SK-N-MC (cell line): ENCODE measurements around the gene ARMH1.

Experiments
- EZH2 ChIP-seq: fragments of 200-600 bp; sonication (generic); IDR thresholded peaks from one replicate; pipeline ENCODE4 v1.6.1; 2017; ENCODE audit warnings: antibody characterized with exemption
- POLR2AphosphoS5 ChIP-seq: IDR thresholded peaks from 2 replicates; pipeline ENCODE4 v1.6.1; 2012; ENCODE audit warnings: mild to moderate bottlenecking, low read depth, low read length, borderline replicate concordance

DNA sequence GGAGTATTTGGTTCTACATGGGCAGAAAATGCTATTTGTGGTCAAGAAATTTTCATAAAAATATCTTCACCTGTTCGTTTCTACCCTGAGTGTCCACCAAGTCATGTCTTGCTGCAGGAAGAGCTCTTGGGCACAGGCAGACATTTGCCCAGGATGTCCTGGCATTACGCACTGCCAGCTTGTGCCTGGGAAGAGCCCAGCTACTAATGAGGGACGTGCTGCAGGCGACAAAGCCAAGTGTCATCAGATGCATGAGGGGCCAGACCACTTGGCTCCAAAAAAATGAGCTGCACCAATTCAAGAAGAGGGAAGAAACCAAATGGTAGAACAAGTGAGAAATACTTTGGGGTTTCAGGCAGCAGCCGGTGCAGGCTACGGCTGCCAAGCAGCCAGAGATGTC lies 43.6 kb downstream of the ARMH1 start:
- TF ChIP-seq EZH2 (no peak), POLR2AphosphoS5 (no peak)
